GM19240 (cell line): ENCODE results near the gene ITGA3.
"Not testable (repeated sequence)": the region's sequence is repeated elsewhere in the genome, so short reads cannot be mapped to it uniquely, and the experiment has no call there.

Experiments used
- DNase-seq: peaks from one replicate; pipeline ENCODE4 v3.0.0; 2011; ENCODE audit warnings: low spot score; ENCODE audit not compliant: insufficient read length

Gene ITGA3

GRCh38 chr17:50051082-50051576 is 4.8 kb upstream of the ITGA3 start:
- no peak for DNase-seq

- DNase-seq: no peak
Observed at GRCh38 chr17:50051606-50052005, 4.3 kb upstream of the ITGA3 start.

- DNase-seq: no peak
Observed at GRCh38 chr17:50052241-50052796, 3.6 kb upstream of the ITGA3 start.

GRCh38 chr17:50052822-50053653 is 2.9 kb upstream of the ITGA3 start:
- DNase-seq: no peak

GRCh38 chr17:50053654-50053960 is 2.3 kb upstream of the ITGA3 start:
- DNase-seq: no peak

GRCh38 chr17:50055055-50055425 is 870 bp upstream of the ITGA3 start:
- no peak for DNase-seq

GRCh38 chr17:50056217-50056960 is 479 bp downstream of the ITGA3 start:
- no peak for DNase-seq

GRCh38 chr17:50056961-50057330 is 1.0 kb downstream of the ITGA3 start:
- no peak for DNase-seq

GRCh38 chr17:50057521-50057991 is 1.6 kb downstream of the ITGA3 start:
- DNase-seq: no peak

- DNase-seq: no peak
Observed at GRCh38 chr17:50058296-50058953, 2.5 kb downstream of the ITGA3 start.

- DNase-seq: no peak
Observed at GRCh38 chr17:50059256-50059655, 3.3 kb downstream of the ITGA3 start.

GRCh38 chr17:50059759-50060273 is 3.9 kb downstream of the ITGA3 start:
- DNase-seq: no peak

GRCh38 chr17:50060951-50061712 is 5.2 kb downstream of the ITGA3 start:
- no peak for DNase-seq

GRCh38 chr17:50061713-50062045 is 5.8 kb downstream of the ITGA3 start:
- DNase-seq: not testable (repeated sequence)

GRCh38 chr17:50062293-50063243 is 6.7 kb downstream of the ITGA3 start:
- no peak for DNase-seq

- DNase-seq: no peak
Observed at GRCh38 chr17:50063561-50064252, 7.8 kb downstream of the ITGA3 start.

GRCh38 chr17:50064253-50065001 is 8.5 kb downstream of the ITGA3 start:
- no peak for DNase-seq

GRCh38 chr17:50065056-50065455 is 9.1 kb downstream of the ITGA3 start:
- no peak for DNase-seq

- no peak for DNase-seq
Observed at GRCh38 chr17:50066995-50067394, 11.1 kb downstream of the ITGA3 start.
